Keratinocyte (primary cell): ENCODE measurements around the gene SH3PXD2B. TPM values are rescaled to one million over a fixed set of nuclear protein-coding genes. Genes with fewer than 3 reads are reported as not detected.
A peak's percentile ranks its signal among the peaks of the same experiment; 100 is the strongest.
"Not testable (repeated sequence)": the region's sequence is repeated elsewhere in the genome, so short reads cannot be mapped to it uniquely, and the experiment has no call there.

ENCODE experiments used
- DNase-seq: peaks from one replicate; pipeline ENCODE4 v3.0.0-alpha.2; 2011; ENCODE audit warnings: low read depth, missing footprints, low spot score
- FAIRE-seq: peaks from 2 replicates; lab custom pipeline; 2011; peaks lifted over from hg19 to GRCh38; lab: Jason Lieb, UNC
- H2AFZ ChIP-seq: 2 replicates; pipeline ENCODE4 v1.6.0; 2012; ENCODE audit warnings: low read length, control low read depth, inconsistent platforms; ENCODE audit not compliant: control insufficient read depth
- H3K27ac ChIP-seq: 2 replicates; pipeline ENCODE4 v1.5.1; 2011; ENCODE audit warnings: low read length; ENCODE audit not compliant: control insufficient read depth, insufficient read depth
- H3K27me3 ChIP-seq: 3 replicates; pipeline ENCODE4 v1.6.0; 2011; ENCODE audit warnings: low read length; ENCODE audit not compliant: control insufficient read depth, insufficient read depth; ENCODE audit errors: extremely low read depth
- H3K36me3 ChIP-seq, 2 experiments: 2 replicates in 1 of 2; 3 replicates in 1 of 2; pipeline ENCODE4 v1.5.1; 2011; ENCODE audit warnings: low read length in 2 of 2, mild to moderate bottlenecking in 1 of 2; ENCODE audit not compliant: control insufficient read depth in 2 of 2, insufficient read depth in 2 of 2; ENCODE audit errors: extremely low read depth in 1 of 2
- H3K4me1 ChIP-seq: 3 replicates; pipeline ENCODE4 v1.5.1; 2011; ENCODE audit warnings: low read length; ENCODE audit not compliant: control insufficient read depth, insufficient read depth; ENCODE audit errors: extremely low read depth
- H3K4me2 ChIP-seq: 3 replicates; pipeline ENCODE4 v1.6.0; 2011; ENCODE audit warnings: low read depth, low read length; ENCODE audit not compliant: control insufficient read depth, insufficient read depth; ENCODE audit errors: extremely low read depth
- H3K4me3 ChIP-seq, 3 experiments: fragments of 200-600 bp in 1 of 3; sonication (generic) in 1 of 3; 2 replicates in 2 of 3; 3 replicates in 1 of 3; pipeline ENCODE4 v1.5.1; 2011 to 2016; ENCODE audit warnings: low read length in 3 of 3, mild to moderate bottlenecking in 3 of 3, control low read depth in 2 of 3, inconsistent platforms in 1 of 3, low read depth in 1 of 3, mixed read lengths in 1 of 3, mixed run types in 1 of 3, moderate library complexity in 1 of 3; ENCODE audit not compliant: control insufficient read depth in 2 of 3, insufficient read depth in 2 of 3; ENCODE audit errors: extremely low read depth in 1 of 3
- H3K79me2 ChIP-seq: 2 replicates; pipeline ENCODE4 v1.6.0; 2012; ENCODE audit warnings: low read length; ENCODE audit not compliant: control insufficient read depth, insufficient read depth
- H3K9ac ChIP-seq: 3 replicates; pipeline ENCODE4 v1.6.0; 2011; ENCODE audit warnings: low read length; ENCODE audit not compliant: control insufficient read depth, insufficient read depth; ENCODE audit errors: extremely low read depth
- H3K9me1 ChIP-seq: 3 replicates; pipeline ENCODE4 v1.6.0; 2011; ENCODE audit warnings: low read length; ENCODE audit not compliant: control insufficient read depth, insufficient read depth; ENCODE audit errors: extremely low read depth
- H3K9me3 ChIP-seq: 2 replicates; pipeline ENCODE4 v1.5.1; 2012; ENCODE audit warnings: low read depth, low read length; ENCODE audit not compliant: control insufficient read depth
- H4K20me1 ChIP-seq: 3 replicates; pipeline ENCODE4 v1.6.0; 2011; ENCODE audit warnings: low read length; ENCODE audit not compliant: control insufficient read depth, insufficient read depth; ENCODE audit errors: extremely low read depth
- EZH2 ChIP-seq: IDR thresholded peaks from one replicate; pipeline ENCODE4 v1.6.1; 2012; ENCODE audit warnings: inconsistent platforms, mild to moderate bottlenecking, low read length, moderate library complexity
- dilution Hi-C: fragments of 300-500 bp; cut with MboI; formaldehyde crosslinking; loops from one replicate; pipeline ENCODE4 v1.7.0; 2020; ENCODE audit warnings: low sequenced_read_pairs; ENCODE audit not compliant: extremely low pct_ligation_motif_present
- polyA plus RNA-seq, 5 experiments: library from polyadenylated mRNA; depleted of rRNA in 3 of 5; stranded (reverse) in 3 of 5; stranded (forward) in 1 of 5; unstranded in 1 of 5; fragments of >200 nt; gene quantifications; 1 replicate in 1 of 5; 2 replicates in 3 of 5; 3 replicates in 1 of 5; pipeline versions ENCODE4 v1.2.1 to v1.2.3, GENCODE V29; 2011 to 2012; ENCODE audit warnings: missing spikeins in 2 of 5, low read depth in 1 of 5, low replicate concordance in 1 of 5
- TF ChIP-seq, protein P1 (sequence below), 3 experiments: IDR thresholded peaks in 1 of 3; conservative IDR thresholded peaks in 1 of 3; optimal IDR thresholded peaks in 1 of 3; 2 replicates in 2 of 3; 3 replicates in 1 of 3; pipeline versions ENCODE3 to v1.5.1; 2011; ENCODE audit warnings: low read length in 3 of 3, mild to moderate bottlenecking in 3 of 3, moderate library complexity in 2 of 3, control low read depth in 1 of 3, inconsistent platforms in 1 of 3; ENCODE audit not compliant: insufficient read depth in 2 of 3; ENCODE audit errors: extremely low read depth in 1 of 3

SH3PXD2B gene
- polyA plus RNA-seq, 1 donor (not counting 4 experiments of a cell fraction or from before 2014, with no cell fraction given): 17.3 TPM

- Histone ChIP-seq H3K27me3 (no peaks in the 10 kb centered on the region), H3K4me1 (peaks cover 6% of the 10 kb centered on the region), H3K9ac (no peak overlapping the region), H3K9me3 (no peaks in the 10 kb centered on the region), H2AFZ (no peak overlapping the region), H3K79me2 (no peaks in the 10 kb centered on the region), H4K20me1 (no peaks in the 10 kb centered on the region), H3K27ac (no peak overlapping the region), H3K36me3 (peaks cover 6 to 7% of the 10 kb centered on the region in 2 experiments), H3K4me2 (no peak overlapping the region), H3K9me1 (no peaks in the 10 kb centered on the region), H3K4me3 (no peak overlapping the region)
- DNase-seq (no peak), FAIRE-seq (peak; percentile 5)
- dilution Hi-C loops: no loop called here
- TF ChIP-seq, protein P1, sequence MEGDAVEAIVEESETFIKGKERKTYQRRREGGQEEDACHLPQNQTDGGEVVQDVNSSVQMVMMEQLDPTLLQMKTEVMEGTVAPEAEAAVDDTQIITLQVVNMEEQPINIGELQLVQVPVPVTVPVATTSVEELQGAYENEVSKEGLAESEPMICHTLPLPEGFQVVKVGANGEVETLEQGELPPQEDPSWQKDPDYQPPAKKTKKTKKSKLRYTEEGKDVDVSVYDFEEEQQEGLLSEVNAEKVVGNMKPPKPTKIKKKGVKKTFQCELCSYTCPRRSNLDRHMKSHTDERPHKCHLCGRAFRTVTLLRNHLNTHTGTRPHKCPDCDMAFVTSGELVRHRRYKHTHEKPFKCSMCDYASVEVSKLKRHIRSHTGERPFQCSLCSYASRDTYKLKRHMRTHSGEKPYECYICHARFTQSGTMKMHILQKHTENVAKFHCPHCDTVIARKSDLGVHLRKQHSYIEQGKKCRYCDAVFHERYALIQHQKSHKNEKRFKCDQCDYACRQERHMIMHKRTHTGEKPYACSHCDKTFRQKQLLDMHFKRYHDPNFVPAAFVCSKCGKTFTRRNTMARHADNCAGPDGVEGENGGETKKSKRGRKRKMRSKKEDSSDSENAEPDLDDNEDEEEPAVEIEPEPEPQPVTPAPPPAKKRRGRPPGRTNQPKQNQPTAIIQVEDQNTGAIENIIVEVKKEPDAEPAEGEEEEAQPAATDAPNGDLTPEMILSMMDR (optimal IDR thresholded peaks at IDR 0.05 in 1 of 3, IDR thresholded peaks at IDR 0.05 in 1 of 3, conservative IDR thresholded peaks at IDR 0.05 in 1 of 3; ENCODE audit: extremely low read depth in 1 of 3, insufficient read depth in 2 of 3, low read length in 3 of 3): no peak
- no peak for TF ChIP-seq EZH2
Measured at GRCh38 chr5:172370237-172370640, 84.1 kb downstream of the SH3PXD2B start.

- dilution Hi-C loops, H2AFZ ChIP-seq, H3K4me2 ChIP-seq, FAIRE-seq, H3K27ac ChIP-seq, H3K36me3 ChIP-seq, H3K9me3 ChIP-seq, H3K9ac ChIP-seq, H3K27me3 ChIP-seq, DNase-seq, H4K20me1 ChIP-seq, H3K79me2 ChIP-seq, H3K4me3 ChIP-seq, H3K4me1 ChIP-seq, H3K9me1 ChIP-seq: not testable (repeated sequence)
Measured at GRCh38 chr5:172368699-172369098, 85.6 kb downstream of the SH3PXD2B start.

DNA sequence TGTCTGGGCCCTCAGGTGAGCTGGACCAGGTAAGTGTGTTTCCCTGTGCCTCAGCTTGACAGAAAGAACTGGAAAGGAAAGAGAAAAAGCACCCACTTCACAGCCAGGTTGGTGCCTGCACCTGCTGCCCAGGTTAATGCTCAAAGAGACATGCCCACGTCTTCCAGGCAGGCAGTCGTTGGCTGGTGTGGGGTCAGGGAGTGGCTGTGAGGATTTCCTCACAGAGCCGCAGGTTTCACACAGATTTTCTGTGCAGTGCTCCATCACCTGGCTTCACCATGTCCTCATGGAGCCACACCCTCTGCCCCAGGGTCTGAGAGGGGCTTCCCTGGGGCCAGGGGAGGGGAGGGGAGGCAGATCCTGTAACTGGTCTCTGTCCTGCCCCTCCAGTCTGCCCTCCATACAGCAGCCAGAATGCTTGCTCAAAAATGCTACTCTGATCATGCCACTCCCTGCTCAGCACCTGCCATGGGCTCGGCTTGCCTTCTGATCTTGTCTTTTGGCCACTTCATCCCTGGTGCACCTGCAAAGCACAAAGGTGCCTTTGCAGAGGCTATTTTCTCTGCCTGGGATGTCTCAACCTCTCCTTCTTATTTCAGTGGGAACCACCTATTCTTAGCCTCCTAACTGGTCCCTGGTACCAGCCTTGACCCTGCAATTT, 88.2 kb downstream of the SH3PXD2B start:
- H4K20me1 ChIP-seq: no peaks in the 10 kb centered on the region
- no peak for TF ChIP-seq EZH2
- TF ChIP-seq, protein P1 (optimal IDR thresholded peaks at IDR 0.05 in 1 of 3, IDR thresholded peaks at IDR 0.05 in 1 of 3, conservative IDR thresholded peaks at IDR 0.05 in 1 of 3; ENCODE audit: extremely low read depth in 1 of 3, insufficient read depth in 2 of 3, low read length in 3 of 3): no peak

More for the DNA sequence above, 88.2 kb downstream of the SH3PXD2B start:
- DNase-seq (no peak), FAIRE-seq (no peak)
- no peak overlapping the region for H3K9ac ChIP-seq
- H3K27me3 ChIP-seq: no peaks in the 10 kb centered on the region
- H3K9me1 ChIP-seq: no peaks in the 10 kb centered on the region
- no peak overlapping the region for H3K27ac ChIP-seq
- no peaks in the 10 kb centered on the region for H3K9me3 ChIP-seq
- peaks cover 11% of the 10 kb centered on the region for H3K4me1 ChIP-seq
- H2AFZ ChIP-seq: no peak overlapping the region
- H3K4me3 ChIP-seq: no peak overlapping the region
- dilution Hi-C loops: no loop called here
- H3K79me2 ChIP-seq: no peaks in the 10 kb centered on the region
- no peak overlapping the region for H3K4me2 ChIP-seq
- peaks cover 0 to 7% of the 10 kb centered on the region in 2 experiments for H3K36me3 ChIP-seq
